Measurements from ENCODE around the gene TXK.

Gene TXK

DNA sequence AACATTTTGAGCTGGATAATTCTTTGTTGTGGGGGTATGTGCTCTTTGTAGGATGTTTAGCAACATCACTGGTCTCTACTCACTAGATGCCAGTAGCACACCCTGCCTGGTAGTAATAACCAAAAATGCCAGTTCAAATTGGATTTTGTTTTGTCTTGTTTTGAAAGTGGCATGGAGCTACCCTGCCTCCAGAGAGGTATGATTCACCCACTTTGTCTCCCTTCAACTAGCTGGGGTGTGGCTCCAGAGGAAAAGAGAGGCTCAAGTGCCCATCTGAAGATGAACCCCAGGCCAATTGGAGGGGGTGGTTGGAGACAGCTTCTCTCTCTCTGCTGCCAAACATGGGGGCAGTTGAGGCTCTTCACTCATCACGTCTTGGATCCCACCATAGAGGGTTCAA lies 83.0 kb downstream of the TXK start:
- DNase-seq (ENCODE audit: low read depth): no peak

- DNase-seq (ENCODE audit: low read depth): no peak
Observed at GRCh38 chr4:48049483-48049882, 84.6 kb downstream of the TXK start.

GRCh38 chr4:48047896-48048295 lies 86.2 kb downstream of the TXK start:
- DNase-seq (ENCODE audit: low read depth): no peak

GRCh38 chr4:48047421-48047844 lies 86.6 kb downstream of the TXK start:
- no peak for DNase-seq (ENCODE audit: low read depth)

- no peak for DNase-seq (ENCODE audit: low read depth)
Observed at GRCh38 chr4:48046059-48046458, 88.0 kb downstream of the TXK start.

GRCh38 chr4:48044298-48044697 lies 89.8 kb downstream of the TXK start:
- DNase-seq (ENCODE audit: low read depth): no peak

DNA sequence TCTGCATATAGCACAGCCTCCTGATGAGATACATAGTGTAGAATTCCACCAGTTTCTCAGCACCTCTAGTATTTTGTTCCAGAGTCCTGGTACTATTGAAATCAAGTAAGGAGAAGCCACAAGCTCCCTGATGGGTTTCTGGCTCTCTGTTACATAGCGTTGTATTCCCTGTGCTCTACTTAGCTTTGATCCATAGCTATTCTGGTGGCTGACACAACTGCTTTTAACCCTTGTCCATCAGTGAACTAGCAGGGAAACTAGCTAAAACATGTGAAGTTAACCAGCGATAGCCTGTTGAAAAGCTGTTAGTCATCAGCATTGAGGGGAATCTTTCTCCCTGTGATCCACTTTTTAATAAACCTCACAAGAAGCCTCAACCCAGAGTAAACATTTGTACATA lies 90.5 kb downstream of the TXK start:
- no peak for DNase-seq (ENCODE audit: low read depth)

DNA sequence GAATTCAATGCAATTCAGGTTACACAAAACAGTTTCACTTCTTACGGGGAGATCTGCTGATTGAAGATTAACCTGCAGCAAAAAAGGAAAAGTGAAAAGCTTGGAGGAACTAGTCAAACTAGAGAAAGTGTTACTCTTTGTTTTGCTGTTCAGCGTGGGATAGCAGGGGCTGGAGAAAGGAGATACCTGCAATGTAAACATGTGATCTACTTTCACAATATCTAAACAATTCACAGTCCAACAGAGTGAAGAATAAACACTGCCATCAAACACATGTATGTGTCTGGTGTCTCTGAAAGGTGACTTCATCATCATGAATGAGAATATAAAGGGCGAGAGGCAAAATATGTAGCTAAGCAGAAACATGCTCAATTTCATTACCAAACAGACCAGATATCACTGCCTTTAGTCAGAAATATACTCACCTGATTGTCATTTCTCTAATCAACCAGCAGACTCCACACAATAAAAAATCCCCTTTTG lies 91.0 kb downstream of the TXK start:
- DNase-seq (ENCODE audit: low read depth): no peak

- DNase-seq (ENCODE audit: low read depth): no peak
Observed at GRCh38 chr4:48041535-48042137, 92.4 kb downstream of the TXK start.

- no peak for DNase-seq (ENCODE audit: low read depth)
Observed at GRCh38 chr4:48039561-48039960, 94.5 kb downstream of the TXK start.

DNA sequence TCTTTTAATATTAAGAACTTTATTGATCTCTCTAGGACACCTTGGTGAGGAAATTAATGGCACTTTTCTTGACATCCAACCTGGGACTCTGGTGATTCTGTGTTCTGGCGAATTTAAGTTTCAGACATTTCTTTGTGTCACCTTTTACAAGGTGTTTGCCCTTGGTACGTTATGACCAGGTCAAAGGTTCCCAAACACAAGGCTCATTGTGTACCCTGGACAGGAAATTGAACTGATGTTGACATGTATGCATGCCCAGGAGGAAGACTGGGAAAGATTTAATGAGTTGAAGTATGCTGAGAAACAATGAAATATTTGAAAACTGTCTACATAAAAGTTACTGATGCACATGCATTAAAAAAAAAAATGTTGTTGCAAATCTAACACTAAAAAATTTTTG lies 95.4 kb downstream of the TXK start:
- no peak for DNase-seq (ENCODE audit: low read depth)

- DNase-seq (ENCODE audit: low read depth): no peak
Observed at GRCh38 chr4:48037117-48037462, 97.0 kb downstream of the TXK start.

DNA sequence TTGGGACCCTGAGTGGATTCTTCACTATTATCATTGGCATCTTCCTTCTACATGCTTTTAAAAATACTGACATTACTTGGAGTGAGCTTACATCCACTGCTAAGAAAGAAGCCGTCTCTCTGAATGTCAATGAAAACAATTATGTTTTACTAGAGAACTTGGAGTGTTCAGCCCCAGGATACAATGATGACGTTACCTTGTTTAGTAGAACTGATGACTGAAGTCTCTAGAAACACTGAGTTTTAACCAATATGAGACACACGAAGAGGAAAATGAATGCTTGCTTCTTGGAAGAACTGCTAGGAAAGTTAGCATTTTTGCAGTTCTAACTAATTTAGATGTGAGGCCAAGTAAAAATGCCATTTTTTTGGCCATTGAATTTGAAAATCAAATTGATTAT lies 98.1 kb downstream of the TXK start:
- no peak for DNase-seq (ENCODE audit: low read depth)

GRCh38 chr4:48033825-48034413 lies 100.1 kb downstream of the TXK start:
- DNase-seq (ENCODE audit: low read depth): peak; percentile 40

DNA sequence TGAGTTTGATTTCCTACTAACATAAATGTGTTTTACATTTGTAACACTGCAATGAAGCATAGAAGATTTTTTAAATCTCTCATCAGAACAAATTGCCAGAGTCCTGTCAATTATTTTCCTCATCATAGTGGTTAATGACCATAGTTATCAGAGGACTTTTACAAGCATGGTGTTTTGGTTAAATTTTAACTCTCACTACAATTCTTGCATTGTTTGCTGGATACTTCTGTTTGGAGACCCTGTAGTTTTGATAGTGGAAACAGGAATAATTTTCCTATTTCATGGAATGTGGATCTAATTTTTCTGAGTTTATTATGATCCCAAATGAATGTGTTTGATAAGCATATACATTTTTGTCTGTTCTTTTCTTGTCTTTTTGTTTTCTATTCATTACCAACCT lies 100.6 kb downstream of the TXK start:
- DNase-seq (ENCODE audit: low read depth): no peak

DNA sequence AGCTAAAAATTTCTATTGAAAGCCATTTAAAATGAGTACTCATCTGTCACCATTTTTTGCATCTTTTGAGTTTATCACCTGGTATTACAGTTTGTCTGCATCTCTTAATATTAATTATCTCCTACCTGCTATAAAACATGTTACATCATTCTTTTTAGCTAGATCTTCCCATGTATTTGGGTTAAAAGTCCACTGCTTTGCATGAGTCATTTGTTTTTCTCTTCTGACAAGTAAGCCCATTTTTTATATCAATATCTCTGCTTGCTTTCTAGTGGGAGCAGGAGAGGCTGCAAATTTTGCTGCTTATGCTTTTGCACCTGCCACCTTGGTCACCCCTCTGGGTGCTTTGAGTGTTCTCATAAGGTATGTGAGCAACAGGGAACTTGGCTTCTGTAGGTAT lies 101.3 kb downstream of the TXK start:
- no peak for DNase-seq (ENCODE audit: low read depth)

- no peak for DNase-seq (ENCODE audit: low read depth)
Observed at GRCh38 chr4:48031802-48032525, 102.1 kb downstream of the TXK start.

- no peak for DNase-seq (ENCODE audit: low read depth)
Observed at GRCh38 chr4:48030470-48030869, 103.6 kb downstream of the TXK start.

GRCh38 chr4:48028696-48029095 lies 105.4 kb downstream of the TXK start:
- no peak for DNase-seq (ENCODE audit: low read depth)

DNA sequence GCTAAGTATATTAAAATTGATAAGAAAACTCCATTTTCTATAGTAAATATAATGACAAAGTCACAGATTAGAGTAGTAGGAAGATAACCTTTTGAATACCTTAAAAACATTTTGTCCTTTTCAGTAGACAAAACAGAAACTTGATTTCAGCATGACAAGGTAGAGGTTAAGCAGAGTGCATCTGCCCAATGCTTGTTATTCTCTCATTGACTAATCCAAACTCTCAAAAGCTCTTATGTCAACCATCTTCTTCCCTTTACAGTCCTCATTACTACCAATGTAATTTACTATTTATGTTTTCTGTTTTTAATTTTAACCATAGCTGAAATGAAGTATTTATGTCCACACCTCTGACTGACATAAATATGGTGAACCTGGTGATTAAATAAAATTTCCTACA lies 106.4 kb downstream of the TXK start:
- no peak for DNase-seq (ENCODE audit: low read depth)

DNA sequence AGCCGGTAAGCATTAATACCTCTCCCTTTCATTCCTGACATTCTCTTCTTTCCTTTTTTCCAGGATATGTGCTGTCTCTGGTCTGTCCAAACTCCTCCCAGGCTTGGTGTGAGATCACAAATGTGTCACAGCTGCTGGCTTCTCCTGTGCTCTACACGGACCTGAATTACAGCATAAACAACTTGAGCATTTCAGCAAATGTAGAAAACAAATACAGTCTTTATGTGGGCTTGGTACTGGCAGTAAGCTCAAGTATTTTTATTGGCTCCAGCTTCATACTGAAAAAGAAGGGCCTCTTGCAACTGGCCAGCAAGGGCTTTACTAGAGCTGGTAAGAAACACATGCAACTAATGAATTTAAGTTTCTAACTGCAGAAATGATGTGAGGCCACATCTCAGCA lies 109.0 kb downstream of the TXK start:
- no peak for DNase-seq (ENCODE audit: low read depth)

DNA sequence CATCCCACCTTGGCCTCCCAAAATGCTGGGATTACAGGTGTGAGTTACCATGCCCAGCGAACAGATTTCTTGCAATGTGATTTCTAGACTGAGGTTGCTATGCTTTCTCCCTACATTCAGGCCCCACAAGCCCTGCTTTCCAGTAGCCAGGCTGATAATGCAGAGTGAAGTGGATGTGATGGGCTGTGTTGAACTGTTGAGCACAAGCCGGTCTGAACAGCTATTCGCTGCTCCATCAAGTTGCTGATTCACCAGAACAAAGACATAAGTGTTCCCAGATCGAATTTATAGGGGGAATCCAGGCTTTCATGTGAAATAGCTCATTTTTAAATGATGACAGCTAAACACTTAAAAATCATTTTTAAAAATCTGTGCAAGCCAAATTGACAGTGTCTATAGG lies 109.5 kb downstream of the TXK start:
- DNase-seq (ENCODE audit: low read depth): no peak

DNA sequence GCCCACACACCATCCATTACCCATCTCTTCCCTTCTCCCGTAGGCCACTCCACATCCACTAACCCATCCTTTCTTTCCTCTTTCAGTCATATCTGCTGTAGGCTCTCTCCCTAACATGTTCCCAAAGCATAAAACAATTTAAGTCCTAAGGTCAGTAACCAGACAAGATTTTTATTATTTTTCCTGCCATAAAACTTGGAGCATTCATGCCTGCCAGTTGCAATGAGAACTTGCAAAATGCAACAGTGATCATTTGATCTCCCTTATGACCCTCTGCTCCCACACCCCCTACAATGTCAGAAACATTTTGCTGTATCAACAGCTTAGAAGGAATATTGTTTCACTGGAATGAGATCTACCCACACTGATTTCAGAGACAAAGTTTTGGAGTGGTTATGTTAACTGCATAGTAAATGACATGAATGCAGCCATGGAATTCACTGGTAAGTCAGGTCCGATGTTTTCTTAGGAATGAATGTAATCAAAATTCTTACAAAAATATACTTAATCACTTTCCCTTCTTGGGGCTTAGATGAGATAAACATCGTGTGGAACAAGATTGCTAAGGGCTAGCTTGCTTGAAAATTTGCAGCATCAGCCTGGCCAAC lies 111.8 kb downstream of the TXK start:
- DNase-seq (ENCODE audit: low read depth): no peak
